Parathyroid adenoma (tissue), 2 donors: Measurements from ENCODE around the gene TRIL.

Experiments
- H2AFZ ChIP-seq: fragments of 300-600 bp; sonication (generic); one replicate; pipeline ENCODE4 v1.7.0; 2017; ENCODE audit warnings: antibody characterized with exemption, mild to moderate bottlenecking
- H3K27ac ChIP-seq: fragments of 300-600 bp; sonication (generic); one replicate; pipeline ENCODE4 v1.7.0; 2017
- H3K27me3 ChIP-seq: fragments of 300-600 bp; sonication (generic); one replicate; pipeline ENCODE4 v1.7.0; 2017; ENCODE audit warnings: low read length; ENCODE audit not compliant: control insufficient read depth, insufficient read depth
- H3K36me3 ChIP-seq: fragments of 300-600 bp; sonication (generic); one replicate; pipeline ENCODE4 v1.7.0; 2017; ENCODE audit warnings: low read length; ENCODE audit not compliant: control insufficient read depth, insufficient read depth
- H3K4me1 ChIP-seq: fragments of 300-600 bp; sonication (generic); one replicate; pipeline ENCODE4 v1.7.0; 2017; ENCODE audit warnings: control low read depth
- H3K4me2 ChIP-seq: fragments of 300-600 bp; sonication (generic); one replicate; pipeline ENCODE4 v1.7.0; 2017; ENCODE audit warnings: low read length
- H3K4me3 ChIP-seq: fragments of 300-600 bp; sonication (generic); one replicate; pipeline ENCODE4 v1.7.0; 2017; ENCODE audit warnings: low read depth, low read length
- H3K79me2 ChIP-seq: fragments of 300-600 bp; sonication (generic); one replicate; pipeline ENCODE4 v1.7.0; 2017; ENCODE audit warnings: control low read depth
- H3K9ac ChIP-seq: fragments of 300-600 bp; sonication (generic); one replicate; pipeline ENCODE4 v1.7.0; 2017; ENCODE audit warnings: mild to moderate bottlenecking
- H3K9me3 ChIP-seq: fragments of 300-600 bp; sonication (generic); one replicate; pipeline ENCODE4 v1.7.0; 2017; ENCODE audit warnings: low read length; ENCODE audit not compliant: control insufficient read depth
- CTCF ChIP-seq: fragments of 300-600 bp; sonication (generic); IDR thresholded peaks from one replicate; pipeline ENCODE4 v1.7.0; 2017; ENCODE audit warnings: antibody characterized with exemption, mild to moderate bottlenecking
- donor health status: primary hyperparathyroidism.

Gene TRIL

DNA sequence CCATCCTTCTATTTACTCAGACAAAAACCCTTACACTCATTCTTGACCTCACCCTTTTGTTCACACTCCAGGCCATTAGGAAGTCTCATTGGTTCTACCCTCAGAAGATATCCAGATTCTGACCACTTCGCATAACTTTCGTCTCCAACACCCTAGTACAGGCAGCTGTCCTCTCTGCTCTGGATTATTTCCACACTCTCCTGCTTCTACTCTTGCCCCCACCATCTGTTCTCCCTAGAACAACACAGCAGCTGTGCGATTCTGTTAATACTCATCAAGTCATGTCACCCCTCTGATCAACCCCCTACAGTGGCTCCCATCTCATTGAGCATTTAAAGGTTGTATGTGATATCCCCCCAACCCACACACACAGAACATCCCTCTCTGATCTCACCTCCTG, 15.5 kb upstream of the TRIL start:
- TF ChIP-seq CTCF = no peak
- Histone ChIP-seq H3K79me2 (no peaks in the 10 kb centered on the region), H3K4me3 (no peak overlapping the region), H3K27me3 (no peaks in the 10 kb centered on the region), H3K36me3 (peaks cover 3% of the 10 kb centered on the region), H3K4me2 (no peak overlapping the region), H3K9ac (no peak overlapping the region), H3K4me1 (no peaks in the 10 kb centered on the region), H2AFZ (no peak overlapping the region), H3K27ac (no peak overlapping the region), H3K9me3 (no peaks in the 10 kb centered on the region)

DNA sequence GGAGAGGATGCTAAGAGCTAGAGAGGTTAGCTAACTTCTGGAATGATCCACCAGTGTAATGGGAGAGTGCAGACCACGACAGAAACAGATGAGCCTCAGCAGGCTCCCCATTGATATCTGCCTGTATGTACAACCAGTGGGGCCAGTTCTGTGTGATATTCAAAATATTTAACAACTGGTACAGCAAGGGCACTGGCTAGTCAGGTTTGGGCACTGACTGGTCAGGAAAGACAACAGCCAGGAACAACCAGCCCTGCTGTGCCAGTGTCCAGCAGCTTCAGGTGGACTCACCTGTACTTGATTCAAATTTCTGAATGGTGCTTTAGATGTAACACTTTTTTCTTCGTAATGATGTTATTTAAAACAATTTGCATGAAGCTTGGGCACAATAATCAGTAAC, 5.9 kb upstream of the TRIL start:
- no peaks in the 10 kb centered on the region for H3K4me1 ChIP-seq
- no peak overlapping the region for H3K9ac ChIP-seq
- no peaks in the 10 kb centered on the region for H3K27me3 ChIP-seq
- no peaks in the 10 kb centered on the region for H3K79me2 ChIP-seq
- no peak overlapping the region for H3K27ac ChIP-seq
- H3K36me3 ChIP-seq = no peaks in the 10 kb centered on the region
- H3K4me3 ChIP-seq = no peak overlapping the region
- no peak for TF ChIP-seq CTCF
- H3K4me2 ChIP-seq = no peak overlapping the region
- no peak overlapping the region for H2AFZ ChIP-seq
- H3K9me3 ChIP-seq = no peaks in the 10 kb centered on the region

DNA sequence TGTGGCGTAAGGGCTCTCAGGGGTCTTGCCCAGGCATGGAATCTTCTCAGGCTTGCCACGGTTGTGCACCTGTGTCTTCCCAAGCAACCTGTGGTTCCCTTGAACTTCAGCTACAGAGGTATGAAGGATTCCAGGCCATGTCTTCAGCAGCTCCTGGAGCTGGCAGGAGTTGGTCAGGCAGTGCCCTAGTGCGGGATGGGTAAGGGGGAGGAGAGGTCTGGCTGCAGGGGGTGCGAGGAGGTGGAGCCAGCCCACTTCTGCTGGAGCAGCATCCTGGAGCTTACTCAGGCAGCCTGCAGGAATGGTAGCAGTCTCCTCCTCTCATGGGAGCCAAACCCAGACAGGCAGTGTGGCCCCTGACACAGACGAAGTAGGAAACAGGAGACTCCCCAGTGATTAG, 3.8 kb upstream of the TRIL start:
- Histone ChIP-seq H3K36me3 (no peaks in the 10 kb centered on the region), H3K27ac (no peak overlapping the region), H3K27me3 (no peaks in the 10 kb centered on the region), H3K9ac (no peak overlapping the region), H3K4me2 (no peak overlapping the region), H2AFZ (no peak overlapping the region), H3K4me3 (no peak overlapping the region), H3K9me3 (no peaks in the 10 kb centered on the region), H3K4me1 (no peaks in the 10 kb centered on the region), H3K79me2 (no peaks in the 10 kb centered on the region)
- no peak for TF ChIP-seq CTCF

DNA sequence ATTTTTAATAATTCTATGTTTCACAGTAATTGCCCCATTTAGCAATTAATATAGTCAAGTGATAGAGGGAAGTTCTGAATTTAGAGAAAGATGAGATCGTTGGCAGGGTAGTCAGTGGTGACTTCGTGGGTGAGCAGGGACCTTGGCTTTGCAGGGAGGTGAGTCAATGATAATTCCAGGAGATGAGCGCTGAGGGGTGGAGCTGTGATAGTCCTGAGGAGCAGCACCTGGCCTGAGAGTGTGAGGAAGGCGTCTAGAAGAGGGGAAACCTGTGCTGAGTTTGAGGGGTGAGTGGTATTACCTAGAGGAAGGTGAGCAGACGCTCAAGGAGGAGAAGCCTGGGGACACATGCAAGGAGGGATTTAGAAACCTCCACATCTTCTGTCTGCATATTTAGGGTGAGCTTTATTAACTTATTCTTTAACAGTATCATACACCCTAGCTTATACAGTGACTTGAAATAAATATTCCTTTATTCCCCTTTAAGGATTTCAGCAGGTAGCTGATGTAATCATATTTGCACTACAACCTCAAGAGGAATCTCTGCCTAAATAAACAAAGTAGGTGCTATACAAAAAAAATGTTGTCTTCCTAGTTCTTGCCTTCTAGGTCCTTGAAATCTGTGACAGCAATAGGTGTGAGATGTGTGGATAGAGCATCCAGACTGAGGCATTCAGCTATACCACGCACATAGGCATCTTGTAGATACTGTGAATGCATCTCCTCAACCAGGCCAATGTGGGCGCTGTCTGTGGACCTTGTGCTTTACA, 2.1 kb upstream of the TRIL start:
- no peaks in the 10 kb centered on the region for H3K79me2 ChIP-seq
- no peak for TF ChIP-seq CTCF
- H3K4me2 ChIP-seq = no peak overlapping the region
- no peaks in the 10 kb centered on the region for H3K36me3 ChIP-seq
- H3K4me1 ChIP-seq = no peaks in the 10 kb centered on the region
- H3K27ac ChIP-seq = no peak overlapping the region
- no peak overlapping the region for H2AFZ ChIP-seq
- no peaks in the 10 kb centered on the region for H3K27me3 ChIP-seq
- H3K9ac ChIP-seq = no peak overlapping the region
- H3K4me3 ChIP-seq = no peak overlapping the region
- no peaks in the 10 kb centered on the region for H3K9me3 ChIP-seq

DNA sequence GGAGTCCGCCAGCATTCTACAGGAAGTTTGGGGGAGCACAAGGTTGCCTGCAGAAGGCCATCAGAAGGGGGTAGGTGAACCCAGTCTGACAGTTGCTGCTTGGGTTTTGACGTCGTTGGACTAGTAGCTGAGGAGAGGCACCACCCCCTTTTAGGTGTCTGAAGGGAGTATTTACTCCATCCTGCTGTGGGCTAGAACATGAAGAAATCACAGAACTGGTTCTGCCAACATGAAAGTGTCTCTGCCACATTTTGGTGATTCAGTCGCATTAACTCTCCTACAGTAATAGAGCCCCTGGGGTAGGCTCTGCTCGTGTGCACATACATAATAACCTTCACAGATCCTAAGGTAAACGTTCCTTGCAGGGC, 834 bp upstream of the TRIL start:
- Histone ChIP-seq H3K27me3 (no peaks in the 10 kb centered on the region), H3K4me2 (no peak overlapping the region), H3K4me3 (no peak overlapping the region), H2AFZ (no peak overlapping the region), H3K79me2 (no peaks in the 10 kb centered on the region), H3K9me3 (no peaks in the 10 kb centered on the region), H3K9ac (no peak overlapping the region), H3K4me1 (no peaks in the 10 kb centered on the region), H3K36me3 (no peaks in the 10 kb centered on the region), H3K27ac (no peak overlapping the region)
- no peak for TF ChIP-seq CTCF
